Neural progenitor cell (in vitro differentiated cells): ENCODE data around the gene ICE1. TPM values are rescaled to one million over a fixed set of nuclear protein-coding genes. Genes with fewer than 3 reads are reported as not detected.
"Not testable (repeated sequence)": the region's sequence is repeated elsewhere in the genome, so short reads cannot be mapped to it uniquely, and the experiment has no call there.

Experiments
- DNase-seq: peaks from one replicate; pipeline ENCODE4 v3.0.0-alpha.2; 2016; ENCODE audit warnings: low spot score
- H2AFZ ChIP-seq: fragments of 200-600 bp; sonication (generic); replicated peaks from 2 replicates; pipeline ENCODE4 v1.6.1; 2016; ENCODE audit warnings: antibody characterized with exemption
- H3F3A ChIP-seq: fragments of 200-600 bp; sonication (generic); 2 replicates; pipeline ENCODE4 v1.6.1; 2016; ENCODE audit warnings: antibody characterized with exemption, low read depth
- H3K27ac ChIP-seq: fragments of 200-600 bp; sonication (generic); 2 replicates; pipeline ENCODE4 v1.5.1; 2016; ENCODE audit warnings: mild to moderate bottlenecking
- H3K27me3 ChIP-seq: fragments of 200-600 bp; sonication (generic); 2 replicates; pipeline ENCODE4 v1.6.1; 2016; ENCODE audit warnings: mild to moderate bottlenecking, moderate library complexity
- H3K36me3 ChIP-seq: fragments of 200-600 bp; sonication (generic); 2 replicates; pipeline ENCODE4 v1.5.1; 2016
- H3K4me1 ChIP-seq: fragments of 200-600 bp; sonication (generic); 2 replicates; pipeline ENCODE4 v1.6.1; 2016; ENCODE audit warnings: mixed run types
- H3K4me2 ChIP-seq: fragments of 200-600 bp; sonication (generic); 2 replicates; pipeline ENCODE4 v1.6.1; 2016
- H3K4me3 ChIP-seq: fragments of 200-600 bp; sonication (generic); 2 replicates; pipeline ENCODE4 v1.5.1; 2016
- H3K79me2 ChIP-seq: fragments of 200-600 bp; sonication (generic); 2 replicates; pipeline ENCODE4 v1.6.1; 2016; ENCODE audit warnings: low read depth
- H3K9ac ChIP-seq: fragments of 200-600 bp; sonication (generic); 2 replicates; pipeline ENCODE4 v1.6.1; 2016
- H3K9me3 ChIP-seq: fragments of 200-600 bp; sonication (generic); 2 replicates; pipeline ENCODE4 v1.5.1; 2016; ENCODE audit warnings: low read depth
- H4K20me1 ChIP-seq: fragments of 200-600 bp; sonication (generic); 2 replicates; pipeline ENCODE4 v1.6.1; 2016; ENCODE audit warnings: low read depth
- H3K27ac Mint-ChIP-seq: 3 replicates; pipeline ENCODE4 v1.8.0; 2021; ENCODE audit warnings: mixed read lengths
- H3K27me3 Mint-ChIP-seq: 2 replicates; pipeline ENCODE4 v1.8.0; 2022; ENCODE audit warnings: low read depth, mild to moderate bottlenecking, inconsistent platforms, moderate library complexity, mixed read lengths; ENCODE audit not compliant: insufficient read depth
- H3K36me3 Mint-ChIP-seq: 3 replicates; pipeline ENCODE4 v1.8.0; 2021; ENCODE audit warnings: mixed read lengths
- H3K4me1 Mint-ChIP-seq: 3 replicates; pipeline ENCODE4 v1.8.0; 2021; ENCODE audit warnings: mixed read lengths
- H3K4me3 Mint-ChIP-seq: 3 replicates; pipeline ENCODE4 v1.8.0; 2021; ENCODE audit warnings: mild to moderate bottlenecking, moderate library complexity, mixed read lengths
- H3K9me3 Mint-ChIP-seq: 3 replicates; pipeline ENCODE4 v1.8.0; 2020; ENCODE audit warnings: mixed read lengths
- EZH2 ChIP-seq: fragments of 200-600 bp; sonication (generic); IDR thresholded peaks from 2 replicates; pipeline ENCODE4 v1.6.1; 2017; ENCODE audit warnings: antibody characterized with exemption, mild to moderate bottlenecking, moderate library complexity
- EZH2phosphoT487 ChIP-seq: fragments of 200-600 bp; sonication (generic); IDR thresholded peaks from 2 replicates; pipeline ENCODE4 v1.6.1; 2017; ENCODE audit warnings: antibody characterized with exemption
- total RNA-seq: library from RNA; depleted of rRNA; stranded (reverse); fragments of >200 nt; gene quantifications from 2 replicates; pipeline ENCODE4 v1.2.3, GENCODE V29; 2015; ENCODE audit warnings: low replicate concordance
- TF ChIP-seq, protein P1 (sequence below): fragments of 200-600 bp; sonication (generic); IDR thresholded peaks from 2 replicates; pipeline ENCODE4 v1.5.1; 2017; ENCODE audit warnings: antibody characterized with exemption, mild to moderate bottlenecking

The ICE1 gene
- total RNA-seq, 1 donor from 2014 or later = 47.6 TPM

- H3K27ac Mint-ChIP-seq = no peak overlapping the region
Observed at GRCh38 chr5:5470933-5471332, 48.5 kb downstream of the ICE1 start.

GRCh38 chr5:5473226-5473625, 50.7 kb downstream of the ICE1 start:
- H3K4me1 ChIP-seq = no peaks in the 10 kb centered on the region
- no peaks in the 10 kb centered on the region for H3K79me2 ChIP-seq
- H3K27ac Mint-ChIP-seq = no peak overlapping the region
- no peak overlapping the region for H3K4me3 ChIP-seq
- H3K4me1 Mint-ChIP-seq = no peaks in the 10 kb centered on the region
- H3K4me3 Mint-ChIP-seq = no peak overlapping the region
- H3K9me3 Mint-ChIP-seq = no peaks in the 10 kb centered on the region
- no peak for DNase-seq
- no peak overlapping the region for H2AFZ ChIP-seq
- H3K9me3 ChIP-seq = no peaks in the 10 kb centered on the region
- H3K36me3 Mint-ChIP-seq = peaks cover 23% of the 10 kb centered on the region
- H4K20me1 ChIP-seq = no peaks in the 10 kb centered on the region
- no peak overlapping the region for H3K27ac ChIP-seq
- no peaks in the 10 kb centered on the region for H3K27me3 ChIP-seq
- peaks cover 21% of the 10 kb centered on the region for H3K36me3 ChIP-seq
- H3F3A ChIP-seq = no peaks in the 10 kb centered on the region
- no peak overlapping the region for H3K4me2 ChIP-seq
- H3K9ac ChIP-seq = no peak overlapping the region
- H3K27me3 Mint-ChIP-seq = no peaks in the 10 kb centered on the region
- TF ChIP-seq EZH2phosphoT487 (no peak), EZH2 (no peak)
- TF ChIP-seq, protein P1, sequence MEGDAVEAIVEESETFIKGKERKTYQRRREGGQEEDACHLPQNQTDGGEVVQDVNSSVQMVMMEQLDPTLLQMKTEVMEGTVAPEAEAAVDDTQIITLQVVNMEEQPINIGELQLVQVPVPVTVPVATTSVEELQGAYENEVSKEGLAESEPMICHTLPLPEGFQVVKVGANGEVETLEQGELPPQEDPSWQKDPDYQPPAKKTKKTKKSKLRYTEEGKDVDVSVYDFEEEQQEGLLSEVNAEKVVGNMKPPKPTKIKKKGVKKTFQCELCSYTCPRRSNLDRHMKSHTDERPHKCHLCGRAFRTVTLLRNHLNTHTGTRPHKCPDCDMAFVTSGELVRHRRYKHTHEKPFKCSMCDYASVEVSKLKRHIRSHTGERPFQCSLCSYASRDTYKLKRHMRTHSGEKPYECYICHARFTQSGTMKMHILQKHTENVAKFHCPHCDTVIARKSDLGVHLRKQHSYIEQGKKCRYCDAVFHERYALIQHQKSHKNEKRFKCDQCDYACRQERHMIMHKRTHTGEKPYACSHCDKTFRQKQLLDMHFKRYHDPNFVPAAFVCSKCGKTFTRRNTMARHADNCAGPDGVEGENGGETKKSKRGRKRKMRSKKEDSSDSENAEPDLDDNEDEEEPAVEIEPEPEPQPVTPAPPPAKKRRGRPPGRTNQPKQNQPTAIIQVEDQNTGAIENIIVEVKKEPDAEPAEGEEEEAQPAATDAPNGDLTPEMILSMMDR = no peak

More at GRCh38 chr5:5470933-5471332, 48.5 kb downstream of the ICE1 start:
- Histone ChIP-seq H3K4me1 (no peaks in the 10 kb centered on the region), H4K20me1 (no peaks in the 10 kb centered on the region), H3F3A (no peaks in the 10 kb centered on the region), H3K9ac (no peak overlapping the region), H3K27me3 (no peaks in the 10 kb centered on the region), H3K27ac (no peak overlapping the region), H3K9me3 (no peaks in the 10 kb centered on the region), H3K79me2 (no peaks in the 10 kb centered on the region), H3K4me2 (no peak overlapping the region), H2AFZ (no peak overlapping the region), H3K4me3 (no peak overlapping the region), H3K36me3 (peaks cover 17% of the 10 kb centered on the region)
- H3K4me3 Mint-ChIP-seq = no peak overlapping the region
- TF ChIP-seq, protein P1 = no peak
- TF ChIP-seq EZH2phosphoT487 (no peak), EZH2 (no peak)
- no peaks in the 10 kb centered on the region for H3K9me3 Mint-ChIP-seq
- no peak for DNase-seq
- H3K27me3 Mint-ChIP-seq = no peaks in the 10 kb centered on the region
- H3K4me1 Mint-ChIP-seq = no peaks in the 10 kb centered on the region
- peaks cover 7% of the 10 kb centered on the region for H3K36me3 Mint-ChIP-seq

DNA sequence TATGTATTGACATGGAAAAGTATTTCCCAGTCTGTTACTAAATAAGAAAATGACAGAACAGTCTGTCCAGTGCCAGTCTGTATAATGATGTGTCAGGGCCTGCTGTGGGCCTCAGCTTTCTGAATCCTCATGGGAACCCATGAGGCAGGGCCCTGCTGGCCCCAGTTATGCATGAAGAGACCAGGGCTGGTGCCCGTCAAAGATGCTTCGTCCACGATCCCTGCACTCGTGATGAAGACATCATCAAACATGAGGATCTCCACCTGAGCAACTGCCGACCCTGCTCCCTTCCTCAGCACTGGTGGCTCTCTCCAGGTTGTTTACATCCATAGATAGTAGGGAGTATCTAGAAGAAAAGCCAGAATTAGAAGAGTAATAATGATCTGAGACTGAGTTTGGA, 52.5 kb downstream of the ICE1 start:
- Histone ChIP-seq H3K79me2 (no peaks in the 10 kb centered on the region), H3K4me3 (no peak overlapping the region), H3K36me3 (peaks cover 21% of the 10 kb centered on the region), H3F3A (no peaks in the 10 kb centered on the region), H3K27me3 (no peaks in the 10 kb centered on the region), H3K9ac (no peak overlapping the region), H3K4me1 (no peaks in the 10 kb centered on the region), H3K27ac (no peak overlapping the region), H2AFZ (no peak overlapping the region), H3K4me2 (no peak overlapping the region), H4K20me1 (no peaks in the 10 kb centered on the region), H3K9me3 (no peaks in the 10 kb centered on the region)
- no peaks in the 10 kb centered on the region for H3K27me3 Mint-ChIP-seq
- no peaks in the 10 kb centered on the region for H3K4me1 Mint-ChIP-seq
- no peak for DNase-seq
- H3K27ac Mint-ChIP-seq = no peak overlapping the region
- no peaks in the 10 kb centered on the region for H3K9me3 Mint-ChIP-seq
- H3K36me3 Mint-ChIP-seq = peaks cover 32% of the 10 kb centered on the region
- H3K4me3 Mint-ChIP-seq = no peak overlapping the region
- TF ChIP-seq EZH2phosphoT487 = no peak
- TF ChIP-seq, protein P1 = no peak

- H3K9me3 Mint-ChIP-seq = no peaks in the 10 kb centered on the region
- Histone ChIP-seq H2AFZ (no peak overlapping the region), H3K9me3 (no peaks in the 10 kb centered on the region), H3K27ac (no peak overlapping the region), H3K4me3 (no peak overlapping the region), H3K9ac (no peak overlapping the region), H3K79me2 (no peaks in the 10 kb centered on the region), H3K36me3 (peaks cover 21% of the 10 kb centered on the region), H3K27me3 (no peaks in the 10 kb centered on the region), H3K4me2 (no peak overlapping the region), H4K20me1 (no peaks in the 10 kb centered on the region), H3K4me1 (no peaks in the 10 kb centered on the region), H3F3A (no peaks in the 10 kb centered on the region)
- no peaks in the 10 kb centered on the region for H3K4me1 Mint-ChIP-seq
- TF ChIP-seq, protein P1 = no peak
- TF ChIP-seq EZH2phosphoT487 (no peak), EZH2 (no peak)
- H3K4me3 Mint-ChIP-seq = no peak overlapping the region
- DNase-seq = no peak
- H3K36me3 Mint-ChIP-seq = peaks cover 33% of the 10 kb centered on the region
- no peak overlapping the region for H3K27ac Mint-ChIP-seq
- no peaks in the 10 kb centered on the region for H3K27me3 Mint-ChIP-seq
Observed at GRCh38 chr5:5475975-5476374, 53.5 kb downstream of the ICE1 start.

- not testable (repeated sequence) for H3K9ac ChIP-seq, H3K9me3 ChIP-seq, H4K20me1 ChIP-seq, H3K9me3 Mint-ChIP-seq, H2AFZ ChIP-seq, H3K4me2 ChIP-seq, H3K4me1 Mint-ChIP-seq, H3K79me2 ChIP-seq, H3K27me3 Mint-ChIP-seq, H3K4me3 Mint-ChIP-seq, H3K27ac ChIP-seq, H3K27ac Mint-ChIP-seq, H3K27me3 ChIP-seq, DNase-seq, H3K4me1 ChIP-seq, H3F3A ChIP-seq, H3K4me3 ChIP-seq
- H3K36me3 Mint-ChIP-seq = peaks cover 33% of the 10 kb centered on the region
- H3K36me3 ChIP-seq = peaks cover 21% of the 10 kb centered on the region
Observed at GRCh38 chr5:5479578-5479977, 57.1 kb downstream of the ICE1 start.
